ENCODE results near the gene MYBPH. TPM values are rescaled to one million over a fixed set of nuclear protein-coding genes. Genes with fewer than 3 reads are reported as not detected.

The MYBPH gene
- total RNA-seq, 1 experiment from 2014 or later = 25.9 TPM

- Histone ChIP-seq H3K9me3 (peaks cover 5% of the 10 kb centered on the region; the same call in 1 of the 2 replicates), H3K36me3 (ENCODE audit: control insufficient read depth, insufficient read depth, low read length) (no peaks in the 10 kb centered on the region), H3K4me1 (peaks cover 70% of the 10 kb centered on the region), H3K4me3 (ENCODE audit: low read depth, low read length) (no peak overlapping the region), H3K27me3 (replicated peaks; ENCODE audit: control insufficient read depth, insufficient read depth, low read length) (no peaks in the 10 kb centered on the region)
- TF ChIP-seq CTCF (IDR thresholded peaks at IDR 0.05; ENCODE audit: insufficient read depth in 1 of 2, low read depth in 1 of 2, low read length in 1 of 2, severe bottlenecking in 1 of 2, unreplicated experiment in 1 of 2) = no peak
- H3K36me3 Mint-ChIP-seq (ENCODE audit: insufficient read depth, unreplicated experiment) = peaks cover 34% of the 10 kb centered on the region
- no TSS peak for BruUV-seq (replicated peaks)
- peak overlapping the region; percentile 86 for H3K27ac Mint-ChIP-seq (ENCODE audit: unreplicated experiment)
- H3K27me3 Mint-ChIP-seq (ENCODE audit: insufficient read depth, unreplicated experiment) = no peaks in the 10 kb centered on the region
- peaks cover 10% of the 10 kb centered on the region for H3K9me3 Mint-ChIP-seq (ENCODE audit: unreplicated experiment)
- no peak overlapping the region for H3K4me3 Mint-ChIP-seq (ENCODE audit: unreplicated experiment)
- no peak for DNase-seq
- intact Hi-C loops (cut with micrococcal nuclease; ENCODE audit: unreplicated experiment) = no loop called here
- ChIA-PET POLR2A (no interaction called here), CTCF (no interaction called here)
- peaks cover 62% of the 10 kb centered on the region for H3K4me1 Mint-ChIP-seq (ENCODE audit: low read depth, unreplicated experiment)
Measured at GRCh38 chr1:203189951-203190352, 14.3 kb upstream of the MYBPH start.

- Histone ChIP-seq H3K9me3 (peaks cover 5% of the 10 kb centered on the region; the same call in 1 of the 2 replicates), H3K27me3 (replicated peaks; ENCODE audit: control insufficient read depth, insufficient read depth, low read length) (no peaks in the 10 kb centered on the region), H3K4me1 (peaks cover 71% of the 10 kb centered on the region), H3K4me3 (ENCODE audit: low read depth, low read length) (no peak overlapping the region), H3K36me3 (ENCODE audit: control insufficient read depth, insufficient read depth, low read length) (no peaks in the 10 kb centered on the region)
- H3K36me3 Mint-ChIP-seq (ENCODE audit: insufficient read depth, unreplicated experiment) = peaks cover 46% of the 10 kb centered on the region
- peaks cover 10% of the 10 kb centered on the region for H3K9me3 Mint-ChIP-seq (ENCODE audit: unreplicated experiment)
- peak overlapping the region; percentile 50 for H3K4me3 Mint-ChIP-seq (ENCODE audit: unreplicated experiment)
- peak overlapping the region; percentile 86 for H3K27ac Mint-ChIP-seq (ENCODE audit: unreplicated experiment)
- POLR2A ChIA-PET = interaction anchor here (1.0 to 2.6 kb wide), 2 partner anchors 10 to 27 kb away, joined by 3 to 7 read pairs; no protein-coding TSS in a partner anchor
- no peak for TF ChIP-seq CTCF (IDR thresholded peaks at IDR 0.05; ENCODE audit: insufficient read depth in 1 of 2, low read depth in 1 of 2, low read length in 1 of 2, severe bottlenecking in 1 of 2, unreplicated experiment in 1 of 2)
- no peaks in the 10 kb centered on the region for H3K27me3 Mint-ChIP-seq (ENCODE audit: insufficient read depth, unreplicated experiment)
- no TSS peak for BruUV-seq (replicated peaks)
- peak; percentile 89 to 90 for DNase-seq
- H3K4me1 Mint-ChIP-seq (ENCODE audit: low read depth, unreplicated experiment) = peaks cover 66% of the 10 kb centered on the region
- intact Hi-C loops (cut with micrococcal nuclease; ENCODE audit: unreplicated experiment) = loop anchor here (1.0 kb wide), 3 partner anchors 10 to 28 kb away; no protein-coding TSS in a partner anchor
- CTCF ChIA-PET = interaction anchor here (0.8 to 2.2 kb wide), 12 partner anchors 11 to 148 kb away, joined by 3 to 16 read pairs (median 4); partner anchors contain the start of gene ADORA1
Measured at GRCh38 chr1:203188686-203189232, 13.1 kb upstream of the MYBPH start.

GRCh38 chr1:203187689-203188264 lies 12.2 kb upstream of the MYBPH start:
- no TSS peak for BruUV-seq (replicated peaks)
- Mint-ChIP-seq H3K36me3 (ENCODE audit: insufficient read depth, unreplicated experiment) (peaks cover 56% of the 10 kb centered on the region), H3K4me1 (ENCODE audit: low read depth, unreplicated experiment) (peaks cover 66% of the 10 kb centered on the region), H3K27ac (ENCODE audit: unreplicated experiment) (peak overlapping the region; percentile 86), H3K4me3 (ENCODE audit: unreplicated experiment) (peak overlapping the region; percentile 50), H3K27me3 (ENCODE audit: insufficient read depth, unreplicated experiment) (no peaks in the 10 kb centered on the region), H3K9me3 (ENCODE audit: unreplicated experiment) (peaks cover 10% of the 10 kb centered on the region)
- ChIA-PET CTCF (interaction anchor here (0.8 to 2.2 kb wide), 9 partner anchors 10 to 70 kb away, joined by 3 to 16 read pairs (median 4); partner anchors contain the start of gene ADORA1), POLR2A (interaction anchor here (1.0 to 2.6 kb wide), 2 partner anchors 9 to 28 kb away, joined by 3 to 7 read pairs; no protein-coding TSS in a partner anchor)
- no peak for DNase-seq
- intact Hi-C loops (cut with micrococcal nuclease; ENCODE audit: unreplicated experiment) = loop anchor here (1.0 kb wide), 3 partner anchors 9 to 29 kb away; no protein-coding TSS in a partner anchor
- Histone ChIP-seq H3K4me1 (peaks cover 72% of the 10 kb centered on the region), H3K27me3 (replicated peaks; ENCODE audit: control insufficient read depth, insufficient read depth, low read length) (no peaks in the 10 kb centered on the region), H3K4me3 (ENCODE audit: low read depth, low read length) (no peak overlapping the region), H3K9me3 (peaks cover 5% of the 10 kb centered on the region; the same call in 1 of the 2 replicates), H3K36me3 (ENCODE audit: control insufficient read depth, insufficient read depth, low read length) (no peaks in the 10 kb centered on the region)
- no peak for TF ChIP-seq CTCF (IDR thresholded peaks at IDR 0.05; ENCODE audit: insufficient read depth in 1 of 2, low read depth in 1 of 2, low read length in 1 of 2, severe bottlenecking in 1 of 2, unreplicated experiment in 1 of 2)

Measured in Caco-2 (cell line).